ENCODE results near the gene JAM3. TPM values are rescaled to one million over a fixed set of nuclear protein-coding genes. Genes with fewer than 3 reads are reported as not detected.
"Not testable (repeated sequence)": the region's sequence is repeated elsewhere in the genome, so short reads cannot be mapped to it uniquely, and the experiment has no call there.

Gene JAM3
- total RNA-seq, 1 experiment from 2014 or later = not detected

- no peak overlapping the region for H3K27ac ChIP-seq
- TF ChIP-seq EZH2 (IDR thresholded peaks at IDR 0.05; ENCODE audit: low read depth) = no peak
- TF ChIP-seq CTCF (conservative IDR thresholded peaks at IDR 0.05) = no peak
- ChIA-PET CTCF (no interaction called here), POLR2A (ENCODE audit: unreplicated experiment) (no interaction called here)
- no peaks in the 10 kb centered on the region for H3K9me2 ChIP-seq (ENCODE audit: insufficient read depth)
- H3K36me3 ChIP-seq (ENCODE audit: low read depth) = no peaks in the 10 kb centered on the region
- H3K4me2 ChIP-seq = no peak overlapping the region
- H4K20me1 ChIP-seq (ENCODE audit: insufficient read depth) = no peaks in the 10 kb centered on the region
- no peaks in the 10 kb centered on the region for H3F3A ChIP-seq (ENCODE audit: insufficient read depth, low read depth)
- H2AFZ ChIP-seq = no peak overlapping the region
- peaks cover 69% of the 10 kb centered on the region for H3K27me3 ChIP-seq (ENCODE audit: insufficient read depth, low read depth)
- no peaks in the 10 kb centered on the region for H3K4me1 ChIP-seq (replicated peaks; ENCODE audit: insufficient read depth)
- H3K79me2 ChIP-seq (ENCODE audit: low read depth) = no peaks in the 10 kb centered on the region
- no peaks in the 10 kb centered on the region for H3K9me3 ChIP-seq (ENCODE audit: insufficient read depth, low read depth)
- no TSS peak for BruUV-seq (replicated peaks)
- intact Hi-C loops (cut with micrococcal nuclease; ENCODE audit: unreplicated experiment) = no loop called here
- no peak overlapping the region for H3K4me3 ChIP-seq
- no peak for DNase-seq
Observed at GRCh38 chr11:134100171-134100570, 31.3 kb downstream of the JAM3 start.

GRCh38 chr11:134101282-134101681, 32.4 kb downstream of the JAM3 start:
- H3K4me3 ChIP-seq = no peak overlapping the region
- H3K79me2 ChIP-seq (ENCODE audit: low read depth) = no peaks in the 10 kb centered on the region
- no peaks in the 10 kb centered on the region for H3K9me3 ChIP-seq (ENCODE audit: insufficient read depth, low read depth)
- no peak overlapping the region for H3K4me2 ChIP-seq
- no peak overlapping the region for H3K27ac ChIP-seq
- POLR2A ChIA-PET (ENCODE audit: unreplicated experiment) = no interaction called here
- H3F3A ChIP-seq (ENCODE audit: insufficient read depth, low read depth) = no peaks in the 10 kb centered on the region
- H3K27me3 ChIP-seq (ENCODE audit: insufficient read depth, low read depth) = peaks cover 58% of the 10 kb centered on the region
- TF ChIP-seq EZH2 (IDR thresholded peaks at IDR 0.05; ENCODE audit: low read depth) (no peak), CTCF (conservative IDR thresholded peaks at IDR 0.05) (no peak)
- CTCF ChIA-PET = interaction anchor here (0.6 kb wide), 1 partner anchor 1067 kb away, joined by 3 read pairs; no protein-coding TSS in a partner anchor
- no TSS peak for BruUV-seq (replicated peaks)
- H3K4me1 ChIP-seq (replicated peaks; ENCODE audit: insufficient read depth) = no peaks in the 10 kb centered on the region
- intact Hi-C loops (cut with micrococcal nuclease; ENCODE audit: unreplicated experiment) = no loop called here
- no peaks in the 10 kb centered on the region for H3K9me2 ChIP-seq (ENCODE audit: insufficient read depth)
- no peak overlapping the region for H2AFZ ChIP-seq
- H3K36me3 ChIP-seq (ENCODE audit: low read depth) = no peaks in the 10 kb centered on the region
- H4K20me1 ChIP-seq (ENCODE audit: insufficient read depth) = no peaks in the 10 kb centered on the region
- no peak for DNase-seq

GRCh38 chr11:134110252-134110815, 41.5 kb downstream of the JAM3 start:
- Histone ChIP-seq H3K9me2 (ENCODE audit: insufficient read depth) (no peaks in the 10 kb centered on the region), H3K4me1 (replicated peaks; ENCODE audit: insufficient read depth) (no peaks in the 10 kb centered on the region), H3K9me3 (ENCODE audit: insufficient read depth, low read depth) (no peaks in the 10 kb centered on the region), H3K27me3 (ENCODE audit: insufficient read depth, low read depth) (peaks cover 26% of the 10 kb centered on the region), H4K20me1 (ENCODE audit: insufficient read depth) (no peaks in the 10 kb centered on the region), H3K4me2 (no peak overlapping the region), H3K79me2 (ENCODE audit: low read depth) (no peaks in the 10 kb centered on the region), H2AFZ (no peak overlapping the region), H3F3A (ENCODE audit: insufficient read depth, low read depth) (no peaks in the 10 kb centered on the region), H3K36me3 (ENCODE audit: low read depth) (no peaks in the 10 kb centered on the region), H3K27ac (no peak overlapping the region), H3K4me3 (no peak overlapping the region)
- DNase-seq = no peak
- intact Hi-C loops (cut with micrococcal nuclease; ENCODE audit: unreplicated experiment) = no loop called here
- no peak for TF ChIP-seq CTCF (conservative IDR thresholded peaks at IDR 0.05)
- no peak for TF ChIP-seq EZH2 (IDR thresholded peaks at IDR 0.05; ENCODE audit: low read depth)
- ChIA-PET CTCF (no interaction called here), POLR2A (ENCODE audit: unreplicated experiment) (interaction anchor here (0.6 kb wide), 1 partner anchor 40 kb away, joined by 6 read pairs; no protein-coding TSS in a partner anchor)
- BruUV-seq (replicated peaks) = no TSS peak

- H2AFZ ChIP-seq; H3K27ac ChIP-seq; H3K9me2 ChIP-seq (ENCODE audit: insufficient read depth); POLR2A ChIA-PET (ENCODE audit: unreplicated experiment); DNase-seq; H3F3A ChIP-seq (ENCODE audit: insufficient read depth, low read depth); H3K4me1 ChIP-seq (replicated peaks; ENCODE audit: insufficient read depth); H3K36me3 ChIP-seq (ENCODE audit: low read depth); H3K9me3 ChIP-seq (ENCODE audit: insufficient read depth, low read depth); H4K20me1 ChIP-seq (ENCODE audit: insufficient read depth); H3K79me2 ChIP-seq (ENCODE audit: low read depth); H3K4me3 ChIP-seq; intact Hi-C loops (cut with micrococcal nuclease; ENCODE audit: unreplicated experiment); CTCF ChIA-PET; BruUV-seq (replicated peaks); H3K4me2 ChIP-seq: not testable (repeated sequence)
- H3K27me3 ChIP-seq (ENCODE audit: insufficient read depth, low read depth) = peaks cover 42% of the 10 kb centered on the region
Observed at GRCh38 chr11:134113787-134114186, 44.9 kb downstream of the JAM3 start.
